Measurements from ENCODE around the gene PHF10.

Gene PHF10

GRCh38 chr6:169709293-169709692, 15.0 kb downstream of the PHF10 start:
- TF ChIP-seq, protein P1, sequence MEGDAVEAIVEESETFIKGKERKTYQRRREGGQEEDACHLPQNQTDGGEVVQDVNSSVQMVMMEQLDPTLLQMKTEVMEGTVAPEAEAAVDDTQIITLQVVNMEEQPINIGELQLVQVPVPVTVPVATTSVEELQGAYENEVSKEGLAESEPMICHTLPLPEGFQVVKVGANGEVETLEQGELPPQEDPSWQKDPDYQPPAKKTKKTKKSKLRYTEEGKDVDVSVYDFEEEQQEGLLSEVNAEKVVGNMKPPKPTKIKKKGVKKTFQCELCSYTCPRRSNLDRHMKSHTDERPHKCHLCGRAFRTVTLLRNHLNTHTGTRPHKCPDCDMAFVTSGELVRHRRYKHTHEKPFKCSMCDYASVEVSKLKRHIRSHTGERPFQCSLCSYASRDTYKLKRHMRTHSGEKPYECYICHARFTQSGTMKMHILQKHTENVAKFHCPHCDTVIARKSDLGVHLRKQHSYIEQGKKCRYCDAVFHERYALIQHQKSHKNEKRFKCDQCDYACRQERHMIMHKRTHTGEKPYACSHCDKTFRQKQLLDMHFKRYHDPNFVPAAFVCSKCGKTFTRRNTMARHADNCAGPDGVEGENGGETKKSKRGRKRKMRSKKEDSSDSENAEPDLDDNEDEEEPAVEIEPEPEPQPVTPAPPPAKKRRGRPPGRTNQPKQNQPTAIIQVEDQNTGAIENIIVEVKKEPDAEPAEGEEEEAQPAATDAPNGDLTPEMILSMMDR (IDR thresholded peaks at IDR 0.05) = no peak
- peaks cover 10% of the 10 kb centered on the region for H3K36me3 ChIP-seq
- no peaks in the 10 kb centered on the region for H3K4me1 ChIP-seq (ENCODE audit: control insufficient read depth in 1 of 2, insufficient read depth in 1 of 2, low read depth in 1 of 2, low read length in 1 of 2)
- no peak overlapping the region for H3K4me3 ChIP-seq (ENCODE audit: low read depth in 1 of 2, low read length in 1 of 2)
- no peaks in the 10 kb centered on the region for H3K27me3 ChIP-seq
- no peak overlapping the region for H3K27ac ChIP-seq
- H3K9me3 ChIP-seq = no peaks in the 10 kb centered on the region

DNA sequence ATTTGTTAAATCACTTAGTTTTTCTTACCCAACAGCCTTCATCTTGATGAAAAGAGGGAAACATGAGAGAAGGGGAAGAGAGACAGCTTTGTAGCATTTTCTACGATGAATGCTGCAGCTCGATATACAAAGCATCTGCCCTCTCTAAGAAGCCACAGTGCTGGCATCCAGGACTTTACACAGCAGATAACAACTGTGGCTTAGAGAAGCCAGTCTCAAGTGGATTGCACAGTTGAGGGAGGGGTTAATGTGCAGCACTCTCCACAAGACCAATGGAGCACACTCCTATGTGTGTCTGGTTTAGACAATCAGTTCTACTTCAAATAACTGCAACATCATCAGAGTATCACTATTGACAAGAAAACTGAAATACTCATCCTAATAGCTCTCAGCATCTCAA, 16.5 kb downstream of the PHF10 start:
- TF ChIP-seq, protein P1 (IDR thresholded peaks at IDR 0.05) = no peak
- Histone ChIP-seq H3K9me3 (no peaks in the 10 kb centered on the region), H3K4me1 (ENCODE audit: control insufficient read depth in 1 of 2, insufficient read depth in 1 of 2, low read depth in 1 of 2, low read length in 1 of 2) (peaks cover 4 to 5% of the 10 kb centered on the region in 2 experiments), H3K36me3 (peaks cover 10% of the 10 kb centered on the region), H3K27me3 (no peaks in the 10 kb centered on the region), H3K27ac (no peak overlapping the region), H3K4me3 (ENCODE audit: low read depth in 1 of 2, low read length in 1 of 2) (no peak overlapping the region)

- peak overlapping the region; percentile 88 to 92 for H3K4me3 ChIP-seq (ENCODE audit: low read depth in 1 of 2, low read length in 1 of 2)
- H3K27me3 ChIP-seq = no peaks in the 10 kb centered on the region
- peak overlapping the region; percentile 85 for H3K27ac ChIP-seq
- TF ChIP-seq, protein P1 (IDR thresholded peaks at IDR 0.05) = no peak
- H3K36me3 ChIP-seq = no peaks in the 10 kb centered on the region
- no peaks in the 10 kb centered on the region for H3K9me3 ChIP-seq
- peaks cover 22 to 25% of the 10 kb centered on the region in 2 experiments for H3K4me1 ChIP-seq (ENCODE audit: control insufficient read depth in 1 of 2, insufficient read depth in 1 of 2, low read depth in 1 of 2, low read length in 1 of 2)
These were observed 21.5 kb downstream of the PHF10 start for GRCh38 chr6:169702840-169703246.

DNA sequence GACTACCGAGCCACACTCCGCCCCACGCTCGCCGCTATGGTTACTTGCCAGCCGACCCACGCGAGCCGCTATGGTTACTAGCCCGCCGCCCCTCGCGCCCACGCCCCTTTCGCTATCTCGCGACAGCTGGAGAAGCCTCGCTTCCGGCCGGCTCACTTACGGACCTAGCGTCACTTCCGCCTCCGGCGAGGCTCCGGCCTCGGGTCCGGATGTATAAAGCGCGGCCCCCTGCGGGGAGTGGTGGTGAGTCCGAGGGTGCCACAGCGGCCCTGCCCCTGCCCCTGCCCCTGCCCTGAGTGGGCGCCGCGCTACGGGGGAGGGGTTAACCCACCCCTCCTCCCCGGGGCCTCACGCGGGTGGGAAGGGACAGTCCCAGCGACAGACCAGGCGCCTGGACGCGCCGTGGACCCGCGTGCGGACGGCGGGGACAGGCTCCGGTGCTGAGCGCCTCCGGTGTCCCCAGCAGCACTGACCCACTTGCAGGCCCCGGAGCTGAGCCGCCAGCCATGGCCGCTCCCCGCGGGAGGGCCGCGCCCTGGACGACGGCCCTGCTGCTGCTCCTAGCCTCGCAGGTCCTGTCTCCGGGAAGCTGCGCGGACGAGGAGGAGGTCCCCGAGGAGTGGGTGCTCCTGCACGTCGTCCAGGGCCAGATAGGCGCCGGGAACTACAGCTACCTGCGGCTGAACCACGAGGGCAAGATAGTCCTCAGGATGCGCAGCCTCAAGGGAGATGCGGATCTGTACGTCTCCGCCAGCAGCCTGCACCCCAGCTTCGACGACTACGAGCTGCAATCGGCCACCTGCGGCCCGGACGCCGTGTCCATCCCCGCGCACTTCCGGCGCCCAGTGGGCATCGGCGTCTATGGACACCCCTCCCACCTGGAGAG, 22.1 kb downstream of the PHF10 start, which contains the start of the genes C6orf120 and WDR27:
Gene C6orf120, plus strand, starts transcription at position 173 of the 886 bp plus-strand sequence. Its CDS starts 334 bp downstream, at position 507.
Gene WDR27, minus strand, starts transcription at position 76 of the 886 bp plus-strand sequence. CDS start 13,024 bp downstream, outside the sequence.
- peak within 1 kb of the TSS; percentile 85 for H3K27ac ChIP-seq
- H3K4me3 ChIP-seq (ENCODE audit: low read depth in 1 of 2, low read length in 1 of 2) = peak within 1 kb of the TSS; percentile 88 to 92
- H3K36me3 ChIP-seq = no peaks in the 10 kb centered on the region
- peaks cover 22 to 25% of the 10 kb centered on the region in 2 experiments for H3K4me1 ChIP-seq (ENCODE audit: control insufficient read depth in 1 of 2, insufficient read depth in 1 of 2, low read depth in 1 of 2, low read length in 1 of 2)
- no peaks in the 10 kb centered on the region for H3K9me3 ChIP-seq
- TF ChIP-seq, protein P1 (IDR thresholded peaks at IDR 0.05) = peak; percentile 23
- H3K27me3 ChIP-seq = no peaks in the 10 kb centered on the region

DNA sequence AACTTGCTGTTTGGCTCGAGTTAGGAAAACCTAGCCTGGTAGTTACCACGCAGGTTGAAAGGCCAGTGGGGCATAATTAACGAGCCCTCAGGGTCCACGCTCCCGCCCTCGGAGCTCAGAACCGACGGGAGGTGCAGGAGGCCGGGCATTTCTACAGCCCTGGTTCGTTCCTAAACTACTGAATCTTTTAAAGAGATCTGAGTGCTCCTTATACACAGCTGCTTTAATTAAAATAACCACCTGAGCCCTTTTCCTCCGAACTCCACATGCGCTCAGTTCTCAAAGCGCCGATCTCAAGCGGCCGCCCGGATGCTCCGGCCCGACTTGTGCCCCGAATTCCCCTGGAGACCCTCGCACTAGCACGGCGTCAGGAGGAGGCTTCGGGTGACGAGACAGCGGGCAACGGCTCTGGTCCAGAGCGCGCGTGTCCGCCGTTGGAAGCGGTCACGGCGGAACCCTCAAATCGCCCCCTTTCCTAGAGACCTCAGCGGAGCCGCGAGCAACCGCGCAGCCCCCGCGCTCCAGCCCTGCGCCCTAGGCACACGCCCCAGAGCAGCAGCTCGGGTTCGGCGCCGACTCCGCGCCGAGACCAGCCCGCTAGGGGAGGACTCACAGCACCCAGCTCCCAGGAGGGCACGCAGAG, 22.9 kb downstream of the PHF10 start:
- H3K27ac ChIP-seq = peak overlapping the region; percentile 85

More for the DNA sequence above, 22.9 kb downstream of the PHF10 start:
- H3K4me1 ChIP-seq (ENCODE audit: control insufficient read depth in 1 of 2, insufficient read depth in 1 of 2, low read depth in 1 of 2, low read length in 1 of 2) = peaks cover 22 to 25% of the 10 kb centered on the region in 2 experiments
- no peaks in the 10 kb centered on the region for H3K27me3 ChIP-seq
- TF ChIP-seq, protein P1 (IDR thresholded peaks at IDR 0.05) = no peak
- peaks cover under 1% of the 10 kb centered on the region for H3K9me3 ChIP-seq
- H3K4me3 ChIP-seq (ENCODE audit: low read depth in 1 of 2, low read length in 1 of 2) = peak overlapping the region; percentile 88 to 92
- no peaks in the 10 kb centered on the region for H3K36me3 ChIP-seq

Measured in neutrophil (primary cell).